SK-N-MC (cell line): Measurements from ENCODE around the gene ARHGAP18.

Source experiments
- EZH2 ChIP-seq: fragments of 200-600 bp; sonication (generic); IDR thresholded peaks from one replicate; pipeline ENCODE4 v1.6.1; 2017; ENCODE audit warnings: antibody characterized with exemption
- FOXP2 ChIP-seq: optimal IDR thresholded peaks from 2 replicates; pipeline ENCODE3; 2011; ENCODE audit warnings: mild to moderate bottlenecking, moderate library complexity; ENCODE audit not compliant: insufficient read depth; ENCODE audit errors: extremely low read length, control extremely low read depth
- POLR2AphosphoS5 ChIP-seq: IDR thresholded peaks from 2 replicates; pipeline ENCODE4 v1.6.1; 2012; ENCODE audit warnings: mild to moderate bottlenecking, low read depth, low read length, borderline replicate concordance

DNA sequence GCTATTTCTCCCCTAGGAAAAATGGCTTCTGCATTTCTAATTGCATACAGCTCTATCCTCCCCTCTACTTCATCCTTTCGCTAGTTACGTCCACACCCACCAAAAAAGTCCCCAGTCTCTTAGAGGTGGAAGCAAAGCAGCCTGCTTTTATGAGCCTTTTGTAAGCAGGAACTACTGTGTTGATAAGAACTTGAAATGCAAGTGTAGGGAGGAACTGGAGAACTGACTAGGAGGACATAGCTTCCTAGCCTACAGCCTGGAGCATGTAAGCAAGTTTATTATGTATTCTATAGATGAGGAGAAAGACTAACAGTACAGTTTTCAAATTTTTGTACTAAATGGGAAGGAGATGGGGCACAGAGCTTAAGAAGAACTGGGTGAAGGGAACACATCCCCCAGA is 10.3 kb downstream of the ARHGAP18 start:
- TF ChIP-seq FOXP2 (no peak), EZH2 (no peak), POLR2AphosphoS5 (no peak)
